Measurements from ENCODE around the gene SEPTIN1. TPM values are rescaled to one million over a fixed set of nuclear protein-coding genes. Genes with fewer than 3 reads are reported as not detected.
"Not testable (repeated sequence)": the region's sequence is repeated elsewhere in the genome, so short reads cannot be mapped to it uniquely, and the experiment has no call there.

The SEPTIN1 gene
- total RNA-seq, 5 donors from 2014 or later (not counting 1 experiment from before 2014, with no cell fraction given), result 191 to 259 (median 229) TPM

GRCh38 chr16:30350134-30350871, 32.1 kb downstream of the SEPTIN1 start:
- peaks cover 12 to 38% of the 10 kb centered on the region in 2 donors for H3K36me3 ChIP-seq (ENCODE audit: control insufficient read depth in 2 of 2, extremely low read depth in 1 of 2, insufficient read depth in 1 of 2, low read length in 1 of 2)
- peaks cover 11% of the 10 kb centered on the region for H3K36me3 Mint-ChIP-seq
- peak overlapping the region; percentile 33 for H3K27ac ChIP-seq (ENCODE audit: low read length)

GRCh38 chr16:30349675-30350074, 32.7 kb downstream of the SEPTIN1 start:
- Histone ChIP-seq H3K4me3 (ENCODE audit: control insufficient read depth in 1 of 2, extremely low read depth in 1 of 2, low read length in 1 of 2) (no peak overlapping the region), H3K27me3 (replicated peaks in 1 of 2; ENCODE audit: control insufficient read depth in 2 of 2, extremely low read depth in 1 of 2, insufficient read depth in 2 of 2, low read length in 1 of 2) (no peaks in the 10 kb centered on the region), H3K9me3 (no peaks in the 10 kb centered on the region), H3K36me3 (ENCODE audit: control insufficient read depth in 2 of 2, extremely low read depth in 1 of 2, insufficient read depth in 1 of 2, low read length in 1 of 2) (peaks cover 12 to 38% of the 10 kb centered on the region in 2 donors), H3K27ac (ENCODE audit: low read length) (no peak overlapping the region), H3K4me1 (ENCODE audit: control insufficient read depth in 1 of 2, extremely low read depth in 1 of 2, insufficient read depth in 2 of 2, low read length in 2 of 2) (peaks cover 0 to 51% of the 10 kb centered on the region in 2 experiments)
- ChIA-PET CTCF (no interaction called here), POLR2A (interaction anchor here (0.6 kb wide), 3 partner anchors 21 to 114 kb away, joined by 5 to 7 read pairs (median 6); no protein-coding TSS in a partner anchor)
- H3K4me1 Mint-ChIP-seq, result peaks cover 14 to 38% (median 21%) of the 10 kb centered on the region in 3 donors
- H3K27ac Mint-ChIP-seq, result peak overlapping the region; percentile 44 to 81
- H3K27me3 Mint-ChIP-seq, result no peaks in the 10 kb centered on the region
- WGBS (ENCODE audit: insufficient coverage), result 74% methylated on average over 2 of the region's 3 CpGs
- DNase-seq (no peak), ATAC-seq (replicated peaks in 1 of 4) (no peak)
- H3K4me3 Mint-ChIP-seq, result no peak overlapping the region
- H3K36me3 Mint-ChIP-seq, result peaks cover 11% of the 10 kb centered on the region
- no peaks in the 10 kb centered on the region for H3K9me3 Mint-ChIP-seq

More at GRCh38 chr16:30350134-30350871, 32.1 kb downstream of the SEPTIN1 start:
- Histone ChIP-seq H3K9me3 (no peaks in the 10 kb centered on the region), H3K4me3 (ENCODE audit: control insufficient read depth in 1 of 2, extremely low read depth in 1 of 2, low read length in 1 of 2) (no peak overlapping the region), H3K27me3 (replicated peaks in 1 of 2; ENCODE audit: control insufficient read depth in 2 of 2, extremely low read depth in 1 of 2, insufficient read depth in 2 of 2, low read length in 1 of 2) (no peaks in the 10 kb centered on the region), H3K4me1 (ENCODE audit: control insufficient read depth in 1 of 2, extremely low read depth in 1 of 2, insufficient read depth in 2 of 2, low read length in 2 of 2) (peaks cover 0 to 54% of the 10 kb centered on the region in 2 experiments)
- H3K27me3 Mint-ChIP-seq, result no peaks in the 10 kb centered on the region
- WGBS (ENCODE audit: insufficient coverage), result 50% methylated on average over 1 of the region's 3 CpGs
- ChIA-PET POLR2A (interaction anchor here in 1 of 2 donors (0.6 kb wide), 2 partner anchors 21 to 114 kb away, joined by 5 to 7 read pairs; no protein-coding TSS in a partner anchor), CTCF (no interaction called here)
- peak in 1 of 35 experiments; percentile 52 for DNase-seq
- H3K4me3 Mint-ChIP-seq, result peak overlapping the region in 1 of 3 donors; percentile 10
- H3K4me1 Mint-ChIP-seq, result peaks cover 18 to 42% (median 24%) of the 10 kb centered on the region in 3 donors
- H3K27ac Mint-ChIP-seq, result peak overlapping the region; percentile 59 to 72
- ATAC-seq (replicated peaks in 1 of 4), result no peak
- no peaks in the 10 kb centered on the region for H3K9me3 Mint-ChIP-seq

GRCh38 chr16:30348929-30349328, 33.4 kb downstream of the SEPTIN1 start:
- H3K9me3 Mint-ChIP-seq, result no peaks in the 10 kb centered on the region
- H3K27ac Mint-ChIP-seq, result peak overlapping the region; percentile 36 to 44
- Histone ChIP-seq H3K4me1 (ENCODE audit: control insufficient read depth in 1 of 2, extremely low read depth in 1 of 2, insufficient read depth in 2 of 2, low read length in 2 of 2) (peaks cover 0 to 43% of the 10 kb centered on the region in 2 experiments), H3K9me3 (no peaks in the 10 kb centered on the region), H3K27me3 (replicated peaks in 1 of 2; ENCODE audit: control insufficient read depth in 2 of 2, extremely low read depth in 1 of 2, insufficient read depth in 2 of 2, low read length in 1 of 2) (no peaks in the 10 kb centered on the region), H3K27ac (ENCODE audit: low read length) (no peak overlapping the region), H3K4me3 (ENCODE audit: control insufficient read depth in 1 of 2, extremely low read depth in 1 of 2, low read length in 1 of 2) (no peak overlapping the region), H3K36me3 (ENCODE audit: control insufficient read depth in 2 of 2, extremely low read depth in 1 of 2, insufficient read depth in 1 of 2, low read length in 1 of 2) (peaks cover 12 to 35% of the 10 kb centered on the region in 2 donors)
- ChIA-PET CTCF (no interaction called here), POLR2A (interaction anchor here in 1 of 2 donors (0.6 kb wide), 3 partner anchors 29 to 285 kb away, joined by 3 to 6 read pairs (median 5); no protein-coding TSS in a partner anchor)
- H3K4me3 Mint-ChIP-seq, result no peak overlapping the region
- peaks cover 6 to 30% (median 13%) of the 10 kb centered on the region in 3 donors for H3K4me1 Mint-ChIP-seq
- ATAC-seq (replicated peaks in 1 of 4) (no peak), DNase-seq (no peak)
- no peaks in the 10 kb centered on the region for H3K27me3 Mint-ChIP-seq
- peaks cover 11% of the 10 kb centered on the region for H3K36me3 Mint-ChIP-seq
- WGBS (ENCODE audit: insufficient coverage), result no CpG with 5 or more reads among the region's 7 CpGs

- no peaks in the 10 kb centered on the region for H3K9me3 Mint-ChIP-seq
- H3K4me1 Mint-ChIP-seq, result peaks cover 0 to 24% (median 8%) of the 10 kb centered on the region in 3 donors
- no peak overlapping the region for H3K4me3 Mint-ChIP-seq
- DNase-seq, result no peak
- 96% methylated on average over 8 of the region's 8 CpGs for WGBS (ENCODE audit: insufficient coverage)
- H3K27ac ChIP-seq (ENCODE audit: low read length), result no peak overlapping the region
- CTCF ChIA-PET, result no interaction called here
- peaks cover 12 to 27% of the 10 kb centered on the region in 2 donors for H3K36me3 ChIP-seq (ENCODE audit: control insufficient read depth in 2 of 2, extremely low read depth in 1 of 2, insufficient read depth in 1 of 2, low read length in 1 of 2)
- H3K9me3 ChIP-seq, result no peaks in the 10 kb centered on the region
- H3K27me3 Mint-ChIP-seq, result no peaks in the 10 kb centered on the region
- peaks cover 11% of the 10 kb centered on the region for H3K36me3 Mint-ChIP-seq
- ATAC-seq (replicated peaks in 1 of 4), result no peak
- peak overlapping the region in 1 of 2 donors; percentile 48 for H3K27ac Mint-ChIP-seq
- peaks cover 0 to 35% of the 10 kb centered on the region in 2 experiments for H3K4me1 ChIP-seq (ENCODE audit: control insufficient read depth in 1 of 2, extremely low read depth in 1 of 2, insufficient read depth in 2 of 2, low read length in 2 of 2)
- no peak overlapping the region for H3K4me3 ChIP-seq (ENCODE audit: control insufficient read depth in 1 of 2, extremely low read depth in 1 of 2, low read length in 1 of 2)
- POLR2A ChIA-PET, result no interaction called here
- H3K27me3 ChIP-seq (replicated peaks in 1 of 2; ENCODE audit: control insufficient read depth in 2 of 2, extremely low read depth in 1 of 2, insufficient read depth in 2 of 2, low read length in 1 of 2), result no peaks in the 10 kb centered on the region
These were observed 34.2 kb downstream of the SEPTIN1 start for GRCh38 chr16:30348113-30348512.

GRCh38 chr16:30346286-30346685, 36.1 kb downstream of the SEPTIN1 start:
- Mint-ChIP-seq H3K27me3 (no peaks in the 10 kb centered on the region), H3K4me1 (peaks cover 0 to 17% (median 4%) of the 10 kb centered on the region in 3 donors), H3K27ac (no peak overlapping the region), H3K4me3 (no peak overlapping the region), H3K9me3 (no peaks in the 10 kb centered on the region), H3K36me3 (peaks cover 8% of the 10 kb centered on the region)
- Histone ChIP-seq H3K27ac (ENCODE audit: low read length) (no peak overlapping the region), H3K27me3 (replicated peaks in 1 of 2; ENCODE audit: control insufficient read depth in 2 of 2, extremely low read depth in 1 of 2, insufficient read depth in 2 of 2, low read length in 1 of 2) (no peaks in the 10 kb centered on the region), H3K9me3 (no peaks in the 10 kb centered on the region), H3K4me1 (ENCODE audit: control insufficient read depth in 1 of 2, extremely low read depth in 1 of 2, insufficient read depth in 2 of 2, low read length in 2 of 2) (peaks cover 0 to 24% of the 10 kb centered on the region in 2 experiments), H3K36me3 (ENCODE audit: control insufficient read depth in 2 of 2, extremely low read depth in 1 of 2, insufficient read depth in 1 of 2, low read length in 1 of 2) (peaks cover 9% of the 10 kb centered on the region in 2 donors), H3K4me3 (ENCODE audit: control insufficient read depth in 1 of 2, extremely low read depth in 1 of 2, low read length in 1 of 2) (no peak overlapping the region)
- WGBS (ENCODE audit: insufficient coverage), result 100% methylated on average over 2 of the region's 3 CpGs
- POLR2A ChIA-PET, result interaction anchor here in 1 of 2 donors (0.6 kb wide), 1 partner anchor 257 kb away, joined by 3 read pairs; no protein-coding TSS in a partner anchor
- no peak for ATAC-seq (replicated peaks in 1 of 4)
- no peak for DNase-seq
- CTCF ChIA-PET, result no interaction called here

GRCh38 chr16:30343491-30343820, 38.9 kb downstream of the SEPTIN1 start:
- H3K9me3 ChIP-seq; ATAC-seq (replicated peaks in 1 of 4); H3K4me3 Mint-ChIP-seq; H3K27me3 ChIP-seq (replicated peaks in 1 of 2; ENCODE audit: control insufficient read depth in 2 of 2, extremely low read depth in 1 of 2, insufficient read depth in 2 of 2, low read length in 1 of 2); H3K4me1 Mint-ChIP-seq; H3K9me3 Mint-ChIP-seq; DNase-seq; H3K4me1 ChIP-seq (ENCODE audit: control insufficient read depth in 1 of 2, extremely low read depth in 1 of 2, insufficient read depth in 2 of 2, low read length in 2 of 2); H3K27ac ChIP-seq (ENCODE audit: low read length); H3K4me3 ChIP-seq (ENCODE audit: control insufficient read depth in 1 of 2, extremely low read depth in 1 of 2, low read length in 1 of 2); H3K36me3 Mint-ChIP-seq; H3K27me3 Mint-ChIP-seq; H3K36me3 ChIP-seq (ENCODE audit: control insufficient read depth in 2 of 2, extremely low read depth in 1 of 2, insufficient read depth in 1 of 2, low read length in 1 of 2); H3K27ac Mint-ChIP-seq; POLR2A ChIA-PET: not testable (repeated sequence)
- CTCF ChIA-PET, result interaction anchor here in 1 of 2 donors (0.5 kb wide), 1 partner anchor 23 kb away, joined by 4 read pairs; no protein-coding TSS in a partner anchor
- 80% methylated on average over 2 of the region's 11 CpGs for WGBS (ENCODE audit: insufficient coverage)

Data from T-cell (primary cell).